NCI-H1092 (cell line): Measurements from ENCODE around the gene SLC27A5.
"Not testable (repeated sequence)": the region's sequence is repeated elsewhere in the genome, so short reads cannot be mapped to it uniquely, and the experiment has no call there.

Experiments used
- DNase-seq: peaks from one replicate; lab custom pipeline; 2025; lab: John Stamatoyannopoulos, UW

SLC27A5 gene

GRCh38 chr19:58550362-58551122, 38.8 kb upstream of the SLC27A5 start:
- no peak for DNase-seq

- no peak for DNase-seq
These were observed 38.0 kb upstream of the SLC27A5 start for GRCh38 chr19:58549664-58550361.

- no peak for DNase-seq
These were observed 37.3 kb upstream of the SLC27A5 start for GRCh38 chr19:58548859-58549663.

GRCh38 chr19:58547323-58548312, 35.8 kb upstream of the SLC27A5 start:
- no peak for DNase-seq

GRCh38 chr19:58546019-58546530, 34.3 kb upstream of the SLC27A5 start:
- DNase-seq = no peak

GRCh38 chr19:58545286-58546018, 33.7 kb upstream of the SLC27A5 start:
- no peak for DNase-seq

- DNase-seq = no peak
These were observed 32.9 kb upstream of the SLC27A5 start for GRCh38 chr19:58544591-58545285.

GRCh38 chr19:58543826-58544590, 32.2 kb upstream of the SLC27A5 start, which contains the start of gene TRIM28:
TRIM28 (plus strand) TSS chr19:58544064; CDS start chr19:58544758, 694 bp downstream.
- DNase-seq = no peak

- not testable (repeated sequence) for DNase-seq
These were observed 31.0 kb upstream of the SLC27A5 start for GRCh38 chr19:58542641-58543372.

- not testable (repeated sequence) for DNase-seq
These were observed 27.4 kb upstream of the SLC27A5 start for GRCh38 chr19:58539169-58539559.

- DNase-seq = no peak
These were observed 26.7 kb upstream of the SLC27A5 start for GRCh38 chr19:58538257-58539168.

GRCh38 chr19:58536852-58537798, 25.3 kb upstream of the SLC27A5 start:
- DNase-seq = no peak

GRCh38 chr19:58535857-58536256, 24.1 kb upstream of the SLC27A5 start:
- no peak for DNase-seq

- no peak for DNase-seq
These were observed 19.4 kb upstream of the SLC27A5 start for GRCh38 chr19:58531034-58531840.

- no peak for DNase-seq
These were observed 17.6 kb upstream of the SLC27A5 start for GRCh38 chr19:58529405-58529804.
